Endodermal cell (in vitro differentiated cells): ENCODE results near the gene SHQ1. TPM values are rescaled to one million over a fixed set of nuclear protein-coding genes. Genes with fewer than 3 reads are reported as not detected.
A peak's percentile ranks its signal among the peaks of the same experiment; 100 is the strongest.

Experiments used
- DNase-seq: peaks from one replicate; pipeline ENCODE4 v3.0.0-alpha.2; 2017
- H3K27ac ChIP-seq: 2 replicates; pipeline ENCODE4 v1.5.1; 2013; ENCODE audit warnings: mild to moderate bottlenecking, low read depth, low read length, moderate library complexity
- H3K27me3 ChIP-seq: 2 replicates; pipeline ENCODE4 v1.6.1; 2013; ENCODE audit warnings: mild to moderate bottlenecking, low read length, moderate library complexity; ENCODE audit not compliant: insufficient read depth, control insufficient read depth, poor library complexity, severe bottlenecking
- H3K36me3 ChIP-seq: 2 replicates; pipeline ENCODE4 v1.7.0; 2013; ENCODE audit warnings: mild to moderate bottlenecking, low read length, moderate library complexity; ENCODE audit not compliant: control insufficient read depth, insufficient read depth
- H3K4me1 ChIP-seq: one replicate; pipeline ENCODE4 v1.7.0; 2013; ENCODE audit warnings: low read length; ENCODE audit not compliant: control insufficient read depth, insufficient read depth
- H3K4me3 ChIP-seq: 2 replicates; pipeline ENCODE4 v1.5.1; 2013; ENCODE audit warnings: mild to moderate bottlenecking, low read length, moderate library complexity
- H3K9ac ChIP-seq: 2 replicates; pipeline ENCODE4 v1.6.1; 2013; ENCODE audit warnings: mild to moderate bottlenecking, low read length, moderate library complexity; ENCODE audit not compliant: poor library complexity, severe bottlenecking; ENCODE audit errors: extremely low read depth
- H3K9me3 ChIP-seq: 2 replicates; pipeline ENCODE4 v1.6.1; 2013; ENCODE audit warnings: mild to moderate bottlenecking, low read length, moderate library complexity; ENCODE audit not compliant: control insufficient read depth
- H3K27ac Mint-ChIP-seq: 2 replicates; pipeline ENCODE4 v1.8.0; 2020; ENCODE audit warnings: mixed read lengths
- H3K27me3 Mint-ChIP-seq: 2 replicates; pipeline ENCODE4 v1.8.0; 2021; ENCODE audit warnings: mild to moderate bottlenecking, mixed read lengths; ENCODE audit not compliant: insufficient read depth
- H3K36me3 Mint-ChIP-seq: 2 replicates; pipeline ENCODE4 v1.8.0; 2020; ENCODE audit warnings: low read depth, mixed read lengths
- H3K4me1 Mint-ChIP-seq: 2 replicates; pipeline ENCODE4 v1.8.0; 2020; ENCODE audit warnings: mixed read lengths
- H3K4me3 Mint-ChIP-seq: 2 replicates; pipeline ENCODE4 v1.8.0; 2020; ENCODE audit warnings: mild to moderate bottlenecking, moderate library complexity, mixed read lengths
- H3K9me3 Mint-ChIP-seq: 2 replicates; pipeline ENCODE4 v1.8.0; 2020; ENCODE audit warnings: mild to moderate bottlenecking, mixed read lengths
- CTCF ChIP-seq: fragments of 200-600 bp; sonication (generic); conservative IDR thresholded peaks from 2 replicates; pipeline ENCODE4 v1.5.0; 2021; ENCODE audit warnings: antibody characterized with exemption, mild to moderate bottlenecking
- WGBS, 2 experiments: methylation state at CpG; one replicate each; pipeline versions ENCODE4 v1.1.5 to v1.1.7; 2013; ENCODE audit warnings: missing lambda C conversion rate in 2 of 2, mixed read lengths in 1 of 2; ENCODE audit not compliant: insufficient coverage in 1 of 2, insufficient read length in 1 of 2; 5-methylcytosine and 5-hydroxymethylcytosine counted together
- total RNA-seq, 2 donors: library from RNA; stranded (reverse); fragmentation: NEBNext Ultra II Directional in 1 of 2; extraction: Animal tissue kit (Norgen Biotek cat#: 25700) in 1 of 2; gene quantifications; 2 replicates in 1 of 2; 3 replicates in 1 of 2; pipeline ENCODE4 v1.2.1, GENCODE V29; 2021

SHQ1 gene
- total RNA-seq, 2 donors from 2014 or later, result 28.2 to 28.4 TPM

GRCh38 chr3:72725229-72725628 is 123.0 kb downstream of the SHQ1 start:
- H3K27me3 ChIP-seq, result no peaks in the 10 kb centered on the region
- no peak overlapping the region for H3K9ac ChIP-seq
- H3K4me1 ChIP-seq, result peaks cover 12% of the 10 kb centered on the region
- no peak overlapping the region for H3K27ac ChIP-seq
- no peaks in the 10 kb centered on the region for H3K36me3 Mint-ChIP-seq
- no peak for DNase-seq
- H3K27ac Mint-ChIP-seq, result no peak overlapping the region
- H3K27me3 Mint-ChIP-seq, result peaks cover 7% of the 10 kb centered on the region
- no peaks in the 10 kb centered on the region for H3K9me3 ChIP-seq
- 92 to 98% methylated on average over 5 to 6 of the region's 6 CpGs for WGBS, 2 experiments
- no peak for TF ChIP-seq CTCF
- H3K4me1 Mint-ChIP-seq, result peaks cover 45% of the 10 kb centered on the region
- no peak overlapping the region for H3K4me3 ChIP-seq
- H3K36me3 ChIP-seq, result no peaks in the 10 kb centered on the region
- H3K4me3 Mint-ChIP-seq, result no peak overlapping the region
- no peaks in the 10 kb centered on the region for H3K9me3 Mint-ChIP-seq

GRCh38 chr3:72724070-72724469 is 124.2 kb downstream of the SHQ1 start:
- no peaks in the 10 kb centered on the region for H3K36me3 Mint-ChIP-seq
- WGBS, 2 experiments, result 96% methylated on average over 8 to 10 of the region's 10 CpGs
- H3K4me1 Mint-ChIP-seq, result peaks cover 46% of the 10 kb centered on the region
- Histone ChIP-seq H3K4me1 (peaks cover 12% of the 10 kb centered on the region), H3K27me3 (no peaks in the 10 kb centered on the region), H3K9ac (no peak overlapping the region), H3K9me3 (no peaks in the 10 kb centered on the region), H3K27ac (no peak overlapping the region), H3K36me3 (no peaks in the 10 kb centered on the region), H3K4me3 (no peak overlapping the region)
- H3K27ac Mint-ChIP-seq, result no peak overlapping the region
- no peak overlapping the region for H3K4me3 Mint-ChIP-seq
- DNase-seq, result no peak
- TF ChIP-seq CTCF, result no peak
- peaks cover 7% of the 10 kb centered on the region for H3K27me3 Mint-ChIP-seq
- H3K9me3 Mint-ChIP-seq, result no peaks in the 10 kb centered on the region

GRCh38 chr3:72722930-72723726 is 125.1 kb downstream of the SHQ1 start:
- Histone ChIP-seq H3K27me3 (no peaks in the 10 kb centered on the region), H3K4me1 (peaks cover 3% of the 10 kb centered on the region), H3K27ac (no peak overlapping the region), H3K4me3 (no peak overlapping the region), H3K9me3 (no peaks in the 10 kb centered on the region), H3K36me3 (no peaks in the 10 kb centered on the region), H3K9ac (no peak overlapping the region)
- Mint-ChIP-seq H3K36me3 (no peaks in the 10 kb centered on the region), H3K4me1 (peaks cover 37% of the 10 kb centered on the region), H3K9me3 (no peaks in the 10 kb centered on the region), H3K27me3 (peaks cover 7% of the 10 kb centered on the region), H3K27ac (peak overlapping the region; percentile 22), H3K4me3 (no peak overlapping the region)
- DNase-seq, result no peak
- WGBS, 2 experiments, result 83 to 89% methylated on average over 4 to 8 of the region's 8 CpGs
- TF ChIP-seq CTCF, result no peak
